Muscle layer of colon (tissue), 2 donors: ENCODE results near the gene MPG.

Source experiments
- H3K27ac ChIP-seq: one replicate; pipeline ENCODE4 v1.7.0; 2013; ENCODE audit warnings: low read depth, mild to moderate bottlenecking, low read length, moderate library complexity
- H3K27me3 ChIP-seq, 2 donors: one replicate each; pipeline ENCODE4 v1.7.0; 2013; ENCODE audit warnings: low read length in 2 of 2, mild to moderate bottlenecking in 2 of 2; ENCODE audit not compliant: insufficient read depth in 2 of 2, control insufficient read depth in 1 of 2
- H3K36me3 ChIP-seq: one replicate; pipeline ENCODE4 v1.7.0; 2013; ENCODE audit warnings: mild to moderate bottlenecking, low read length; ENCODE audit not compliant: insufficient read depth
- H3K4me1 ChIP-seq: one replicate; pipeline ENCODE4 v1.7.0; 2013; ENCODE audit warnings: mild to moderate bottlenecking, low read length; ENCODE audit not compliant: insufficient read depth
- H3K4me3 ChIP-seq, 2 donors: one replicate each; pipeline ENCODE4 v1.7.0; 2013; ENCODE audit warnings: low read length in 2 of 2, low read depth in 1 of 2, mild to moderate bottlenecking in 1 of 2, moderate library complexity in 1 of 2
- H3K9ac ChIP-seq: one replicate; pipeline ENCODE4 v1.7.0; 2013; ENCODE audit warnings: low read length
- H3K9me3 ChIP-seq: one replicate; pipeline ENCODE4 v1.7.0; 2013; ENCODE audit warnings: mild to moderate bottlenecking, low read length
- donor health status: abdominal sarcoma.
- donor health status: Adenocarcinoma of cecum.

The MPG gene

DNA sequence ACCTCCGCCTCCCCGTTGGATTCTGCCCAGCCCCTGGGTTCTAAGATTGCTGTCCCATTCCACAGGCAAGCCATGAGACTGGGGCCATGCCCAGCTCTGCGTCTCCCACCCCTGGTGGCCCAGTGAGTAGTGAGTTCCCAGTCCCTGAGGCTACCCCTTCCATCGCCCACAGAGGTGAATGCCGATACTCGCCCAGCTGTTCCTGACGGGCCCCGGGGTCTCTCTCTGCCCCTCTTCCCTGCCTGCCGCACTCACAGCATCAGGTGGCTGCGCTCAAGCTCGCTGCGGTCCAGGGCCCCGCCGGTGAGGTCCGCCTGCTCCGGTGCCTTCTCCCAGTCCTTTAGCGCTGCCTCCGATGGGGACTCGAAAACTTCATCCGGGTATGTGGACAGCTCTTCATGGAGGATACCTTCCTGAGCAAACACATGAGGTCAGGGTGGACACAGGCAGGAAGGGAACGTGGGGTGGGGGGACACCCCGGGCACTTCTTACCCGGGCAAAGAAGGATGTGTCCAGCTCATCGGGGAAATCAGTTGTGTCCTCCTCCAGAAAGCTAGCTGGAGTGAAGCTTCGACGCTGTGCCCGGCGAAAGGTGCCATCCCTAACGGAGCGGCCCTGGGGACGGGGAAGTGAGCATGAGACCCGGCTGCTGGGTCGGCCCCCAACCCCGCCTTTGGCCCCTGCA is 15.6 kb upstream of the MPG start:
- Histone ChIP-seq H3K9ac (no peak overlapping the region), H3K36me3 (peaks cover 53% of the 10 kb centered on the region), H3K9me3 (no peaks in the 10 kb centered on the region), H3K27ac (no peak overlapping the region), H3K27me3 (no peaks in the 10 kb centered on the region), H3K4me1 (peaks cover 19% of the 10 kb centered on the region), H3K4me3 (no peak overlapping the region)

DNA sequence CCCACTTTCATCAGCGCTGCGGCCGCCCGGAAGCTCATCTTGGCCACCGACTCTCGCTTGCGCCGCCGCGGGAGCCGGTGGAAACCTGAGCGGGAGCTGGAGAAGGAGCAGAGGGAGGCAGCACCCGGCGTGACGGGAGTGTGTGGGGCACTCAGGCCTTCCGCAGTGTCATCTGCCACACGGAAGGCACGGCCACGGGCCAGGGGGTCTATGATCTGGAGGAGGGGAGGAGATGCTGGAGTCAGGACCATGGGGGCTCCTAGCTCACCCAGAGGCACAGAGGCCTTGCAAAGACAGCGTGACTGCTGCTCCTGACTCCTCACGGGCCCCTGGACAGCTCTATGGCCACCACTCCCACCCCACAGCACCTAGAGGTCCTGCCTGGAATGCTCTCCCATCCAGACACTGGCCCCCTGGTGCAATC is 15.0 kb upstream of the MPG start:
- Histone ChIP-seq H3K27ac (no peak overlapping the region), H3K4me3 (no peak overlapping the region), H3K4me1 (peaks cover 19% of the 10 kb centered on the region), H3K9ac (no peak overlapping the region), H3K9me3 (no peaks in the 10 kb centered on the region), H3K36me3 (peaks cover 47% of the 10 kb centered on the region), H3K27me3 (no peaks in the 10 kb centered on the region)

DNA sequence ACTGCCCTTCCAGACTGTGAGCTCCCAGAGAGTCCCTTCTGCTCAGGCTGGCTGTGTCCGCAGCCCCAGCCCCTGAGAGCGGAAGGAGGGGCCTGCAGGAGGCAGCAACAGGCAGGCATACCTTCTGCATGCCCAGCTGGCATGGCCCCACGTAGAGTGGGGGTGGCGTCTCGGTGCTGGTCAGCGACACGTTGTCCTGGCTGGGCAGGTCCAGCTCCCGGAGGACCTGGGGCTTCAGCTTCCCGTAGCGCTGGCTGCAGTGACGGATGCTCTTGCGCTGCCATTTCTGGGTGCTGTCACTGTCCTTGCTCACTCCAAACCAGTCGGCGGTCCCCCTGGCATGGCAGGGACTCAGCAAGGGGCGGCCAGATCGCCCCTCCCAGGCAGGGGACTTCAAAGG is 14.6 kb upstream of the MPG start:
- H3K27ac ChIP-seq, result no peak overlapping the region
- peaks cover 43% of the 10 kb centered on the region for H3K36me3 ChIP-seq
- H3K27me3 ChIP-seq, result no peaks in the 10 kb centered on the region
- H3K4me1 ChIP-seq, result peaks cover 19% of the 10 kb centered on the region
- H3K9me3 ChIP-seq, result no peaks in the 10 kb centered on the region
- H3K4me3 ChIP-seq, result no peak overlapping the region
- H3K9ac ChIP-seq, result no peak overlapping the region

DNA sequence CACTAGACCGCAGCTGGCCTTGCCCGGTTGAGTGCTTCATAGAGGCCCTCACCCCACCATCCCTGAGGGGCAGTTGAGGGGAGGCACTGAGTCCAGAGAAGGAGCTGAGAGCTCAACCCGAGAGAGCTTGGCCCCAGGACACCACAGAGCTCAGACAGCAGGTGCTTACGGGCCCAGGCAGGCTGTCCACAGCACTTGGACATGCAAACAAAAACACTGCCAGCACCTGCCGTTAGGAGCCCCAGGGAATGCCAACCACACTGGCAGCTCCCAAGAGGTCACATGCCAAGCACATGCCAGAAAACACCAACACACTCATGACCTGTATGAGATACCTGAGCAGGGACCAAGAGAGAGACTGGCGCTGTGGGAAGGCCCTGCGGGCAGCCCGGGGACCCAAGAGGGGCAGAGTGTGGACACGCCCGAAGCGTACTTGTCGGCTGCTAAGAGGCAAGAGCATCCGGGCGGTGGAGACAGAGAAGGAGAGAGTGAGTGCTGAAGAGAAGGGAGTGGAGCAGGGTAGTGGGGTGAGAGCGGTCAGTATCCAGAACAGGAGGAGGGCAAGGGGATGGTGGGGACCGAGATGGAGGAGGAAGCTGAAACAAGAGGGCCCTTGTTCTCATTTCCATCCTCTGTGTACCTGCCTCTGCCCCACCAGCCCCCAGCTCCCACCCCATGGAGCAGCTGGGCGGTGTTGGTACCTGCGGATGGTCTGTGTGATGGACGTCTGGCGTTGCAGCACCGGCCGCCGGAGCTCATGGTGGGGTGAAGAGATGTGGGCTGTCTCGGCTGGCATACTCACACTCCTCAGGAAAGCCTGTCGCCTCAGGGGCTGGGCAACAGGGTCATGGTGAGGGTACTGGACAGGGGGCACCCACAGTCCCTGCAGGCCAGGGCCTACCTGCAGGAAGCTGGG is 13.8 kb upstream of the MPG start:
- Histone ChIP-seq H3K9me3 (no peaks in the 10 kb centered on the region), H3K4me3 (no peak overlapping the region), H3K27me3 (no peaks in the 10 kb centered on the region), H3K27ac (no peak overlapping the region), H3K36me3 (peaks cover 35% of the 10 kb centered on the region), H3K4me1 (peaks cover 23% of the 10 kb centered on the region), H3K9ac (no peak overlapping the region)

DNA sequence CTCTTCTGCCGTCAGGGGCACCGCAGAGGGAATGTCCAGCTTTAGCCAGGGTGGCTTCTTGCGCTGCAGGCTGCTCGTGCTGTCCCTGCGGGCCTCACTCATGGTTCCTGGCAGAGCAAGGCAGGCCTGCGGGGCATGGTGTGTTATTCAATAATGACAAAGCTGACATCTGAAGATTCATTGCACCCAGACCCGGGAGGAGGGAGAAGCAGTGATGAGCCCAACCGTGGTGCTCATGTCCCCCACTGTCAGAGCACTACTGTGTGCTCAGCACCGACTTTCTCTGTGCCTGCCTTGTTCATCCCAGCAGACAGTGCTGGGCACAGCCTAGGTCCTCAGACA is 13.1 kb upstream of the MPG start:
- Histone ChIP-seq H3K4me1 (peaks cover 29% of the 10 kb centered on the region), H3K27ac (no peak overlapping the region), H3K27me3 (no peaks in the 10 kb centered on the region), H3K4me3 (no peak overlapping the region), H3K36me3 (peaks cover 28% of the 10 kb centered on the region), H3K9me3 (no peaks in the 10 kb centered on the region), H3K9ac (no peak overlapping the region)

DNA sequence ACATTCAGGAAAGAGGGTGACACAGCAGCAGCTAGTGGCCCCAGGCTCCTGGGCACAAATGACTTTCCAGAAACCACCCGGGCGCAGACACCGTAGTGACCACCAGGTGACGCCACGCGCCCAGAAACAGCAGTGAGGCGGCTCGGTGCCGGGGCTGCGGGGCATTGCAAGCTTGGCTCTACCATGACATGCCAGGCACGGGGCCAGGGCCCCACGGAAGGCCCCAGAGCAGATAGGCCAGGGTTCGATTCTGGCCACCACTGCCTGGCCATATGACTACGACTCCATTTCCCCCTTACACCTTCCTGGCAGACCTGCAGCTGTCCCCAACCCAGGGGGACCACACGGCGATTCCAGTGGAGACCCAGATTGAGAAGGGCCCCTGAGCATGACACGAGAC is 12.3 kb upstream of the MPG start:
- no peak overlapping the region for H3K27ac ChIP-seq
- H3K9ac ChIP-seq, result no peak overlapping the region

DNA sequence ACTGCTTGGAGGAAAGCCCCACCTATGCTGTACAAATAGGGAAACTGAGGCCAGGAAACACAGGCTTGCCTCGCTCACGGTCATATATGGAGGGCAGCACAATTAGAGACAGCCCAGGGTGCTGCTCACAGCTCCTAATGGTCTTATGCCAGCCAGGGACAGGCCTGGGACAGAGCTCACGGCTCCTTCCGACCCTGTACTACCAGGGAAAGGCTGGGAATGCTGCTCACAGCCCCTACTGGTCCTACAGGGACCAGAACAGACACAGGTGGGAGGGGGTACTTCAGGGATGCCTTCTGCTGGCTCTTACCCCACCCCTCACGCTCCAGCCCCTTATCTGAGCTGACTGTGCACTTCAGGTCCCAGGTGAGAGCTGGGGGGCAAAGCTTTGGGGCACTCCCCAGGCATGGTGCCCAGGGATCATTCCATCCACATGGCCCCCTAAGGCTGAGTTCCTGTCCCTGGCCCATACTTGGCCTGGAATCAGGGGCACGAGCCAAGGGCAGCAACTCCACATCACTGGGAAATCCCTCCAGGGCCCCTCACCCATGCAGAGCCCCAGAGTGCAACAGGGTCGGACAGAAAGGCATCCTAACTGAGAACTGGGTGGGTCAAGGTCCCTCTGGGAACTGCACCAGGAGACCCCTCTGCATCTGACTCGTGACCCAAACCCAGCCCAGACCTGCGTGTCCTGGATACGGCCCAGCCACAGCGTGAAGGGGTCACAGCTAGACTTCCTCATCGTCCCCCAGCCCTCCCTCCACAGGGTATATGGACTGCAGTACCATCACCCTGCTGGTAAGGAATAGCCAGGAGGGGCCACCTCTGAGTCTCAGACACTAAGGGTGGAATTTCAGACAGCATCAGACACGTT is 11.5 kb upstream of the MPG start:
- H3K36me3 ChIP-seq, result peaks cover 18% of the 10 kb centered on the region
- no peak overlapping the region for H3K4me3 ChIP-seq
- no peaks in the 10 kb centered on the region for H3K9me3 ChIP-seq
- peaks cover 43% of the 10 kb centered on the region for H3K4me1 ChIP-seq
- no peak overlapping the region for H3K27ac ChIP-seq
- no peaks in the 10 kb centered on the region for H3K27me3 ChIP-seq
- H3K9ac ChIP-seq, result no peak overlapping the region

More for the DNA sequence above, 12.3 kb upstream of the MPG start:
- H3K27me3 ChIP-seq, result no peaks in the 10 kb centered on the region
- H3K4me3 ChIP-seq, result no peak overlapping the region
- H3K36me3 ChIP-seq, result peaks cover 20% of the 10 kb centered on the region
- H3K9me3 ChIP-seq, result no peaks in the 10 kb centered on the region
- H3K4me1 ChIP-seq, result peaks cover 35% of the 10 kb centered on the region

DNA sequence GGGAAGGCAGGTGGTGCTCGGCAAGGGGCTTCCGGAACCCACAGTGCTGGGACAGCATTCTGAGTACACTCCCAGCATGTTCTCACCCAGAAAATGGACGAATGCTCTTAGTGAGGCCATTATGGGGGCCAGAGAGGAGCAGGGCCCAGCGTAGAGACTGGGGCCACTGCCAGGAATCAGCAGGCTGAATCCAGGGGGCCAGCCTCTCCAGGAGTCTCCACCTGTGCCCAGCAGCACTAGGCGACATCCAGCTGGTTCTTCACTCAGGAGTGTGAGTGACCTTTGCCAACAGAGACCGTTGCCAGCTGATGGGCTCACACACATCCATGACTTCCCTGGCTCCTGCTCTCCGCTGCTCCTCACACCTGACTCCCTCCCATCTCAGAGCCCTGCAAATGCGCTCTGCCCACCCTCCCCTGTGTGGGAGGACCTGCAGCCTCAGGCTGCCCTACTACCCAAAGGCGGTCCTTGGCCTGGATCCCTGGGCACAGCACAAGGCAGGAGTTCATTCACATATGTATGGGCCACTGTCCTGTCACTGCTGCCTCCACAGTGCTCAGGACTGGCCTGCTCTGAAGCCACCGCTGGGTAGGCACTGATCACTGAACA is 10.7 kb upstream of the MPG start:
- Histone ChIP-seq H3K9me3 (no peaks in the 10 kb centered on the region), H3K9ac (no peak overlapping the region), H3K4me1 (peaks cover 43% of the 10 kb centered on the region), H3K36me3 (peaks cover 18% of the 10 kb centered on the region), H3K27me3 (no peaks in the 10 kb centered on the region), H3K27ac (no peak overlapping the region), H3K4me3 (no peak overlapping the region)

DNA sequence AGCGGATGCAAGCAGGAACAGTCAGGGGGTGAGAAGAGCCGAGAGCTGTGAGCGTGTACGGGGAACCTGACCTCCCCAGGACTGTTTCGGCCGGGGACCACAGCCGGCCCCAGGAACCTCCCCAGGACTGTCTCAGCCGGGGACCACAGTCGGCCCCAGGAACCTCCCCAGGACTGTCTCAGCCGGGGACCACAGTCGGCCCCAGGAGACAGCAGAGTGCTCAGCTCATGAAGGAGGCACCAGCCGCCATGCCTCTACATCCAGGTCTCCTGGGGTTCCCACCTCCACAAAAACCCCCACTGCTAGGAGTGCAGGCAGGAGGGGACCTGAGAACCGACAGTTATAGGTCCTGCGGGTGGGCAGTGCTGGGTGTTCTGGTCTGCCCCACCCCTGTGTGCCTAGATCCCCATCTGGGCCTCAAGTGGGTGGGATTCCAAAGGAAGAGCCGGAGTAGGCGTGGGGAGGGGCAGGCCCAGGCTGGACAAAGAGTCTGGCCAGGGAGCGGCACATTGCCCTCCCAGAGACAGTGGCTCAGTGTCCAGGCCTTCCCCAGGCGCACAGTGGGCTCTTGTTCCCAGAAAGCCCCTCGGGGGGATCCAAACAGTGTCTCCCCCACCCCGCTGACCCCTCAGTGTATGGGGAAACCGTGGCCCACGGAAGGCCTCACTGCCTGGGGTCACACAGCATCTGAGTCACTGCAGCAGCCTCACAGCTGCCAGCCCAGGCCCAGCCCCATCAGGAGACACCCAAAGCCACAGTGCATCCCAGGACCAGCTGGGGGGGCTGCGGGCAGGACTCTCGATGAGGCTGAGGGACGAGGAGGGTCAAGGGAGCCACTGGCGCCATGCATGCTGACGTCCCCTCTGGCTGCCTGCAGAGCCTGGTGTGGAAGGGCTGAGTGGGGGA is 9.9 kb upstream of the MPG start:
- Histone ChIP-seq H3K9me3 (no peaks in the 10 kb centered on the region), H3K27me3 (no peaks in the 10 kb centered on the region), H3K4me1 (peaks cover 49% of the 10 kb centered on the region), H3K9ac (no peak overlapping the region), H3K4me3 (no peak overlapping the region), H3K27ac (no peak overlapping the region), H3K36me3 (peaks cover 18% of the 10 kb centered on the region)

DNA sequence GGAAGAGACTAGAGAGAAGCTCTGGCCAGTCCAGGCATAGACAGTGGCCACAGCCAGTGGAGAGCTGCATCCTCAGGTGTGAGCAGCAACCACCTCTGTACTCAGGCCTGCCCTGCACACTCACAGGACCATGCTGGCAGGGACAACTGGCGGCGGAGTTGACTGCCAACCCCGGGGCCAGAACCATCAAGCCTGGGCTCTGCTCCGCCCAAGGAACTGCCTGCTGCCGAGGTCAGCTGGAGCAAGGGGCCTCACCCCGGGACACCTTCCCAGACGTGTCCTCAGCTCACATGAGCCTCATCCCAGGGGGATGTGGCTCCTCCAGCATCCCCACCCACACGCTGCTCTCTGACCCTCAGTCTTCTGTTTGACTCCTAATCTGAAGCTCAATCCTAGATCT is 8.8 kb upstream of the MPG start:
- no peak overlapping the region for H3K4me3 ChIP-seq
- H3K9me3 ChIP-seq, result no peaks in the 10 kb centered on the region
- H3K36me3 ChIP-seq, result peaks cover 8% of the 10 kb centered on the region
- H3K4me1 ChIP-seq, result peaks cover 53% of the 10 kb centered on the region
- H3K27ac ChIP-seq, result no peak overlapping the region
- no peak overlapping the region for H3K9ac ChIP-seq
- no peaks in the 10 kb centered on the region for H3K27me3 ChIP-seq
